Colon (tissue), 2 donors: ENCODE data around the gene TMEM45A.
"Not testable (repeated sequence)": the region's sequence is repeated elsewhere in the genome, so short reads cannot be mapped to it uniquely, and the experiment has no call there.

Experiments
- FAIRE-seq: peaks from 2 replicates; lab custom pipeline; 2012; peaks lifted over from hg19 to GRCh38; lab: Jason Lieb, UNC
- donor health status: control.
- donor health status: control.

The TMEM45A gene

DNA sequence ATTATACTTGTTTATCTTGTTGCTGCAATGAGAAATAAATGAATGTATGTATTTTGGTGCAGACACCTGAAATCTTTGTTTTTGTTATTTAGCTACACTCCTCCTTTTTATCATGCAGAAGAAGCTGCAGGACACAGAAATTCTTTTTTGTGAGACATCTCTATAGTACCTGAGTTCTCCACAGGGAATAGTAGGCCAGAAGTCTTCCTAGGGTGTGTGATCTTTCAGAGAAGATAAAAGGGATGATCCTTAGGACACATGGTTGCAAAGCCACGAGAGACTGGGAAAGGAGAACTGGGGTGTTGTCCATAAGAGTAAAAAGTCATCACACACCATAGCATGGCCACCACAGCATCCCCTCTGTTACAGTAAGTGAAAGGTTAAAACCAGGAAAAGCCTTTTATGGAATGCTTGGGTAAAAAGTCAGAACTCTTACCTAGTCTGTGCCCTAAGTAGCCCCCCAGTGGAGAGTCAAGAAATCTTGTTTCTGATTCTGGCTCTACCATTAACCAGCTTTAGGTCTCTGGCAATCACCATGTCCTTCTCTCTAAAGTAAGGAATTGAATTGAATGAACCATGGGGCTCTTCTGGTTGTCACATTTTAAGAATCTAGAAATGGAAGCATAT, 85.1 kb downstream of the TMEM45A start:
- no peak for FAIRE-seq

- FAIRE-seq, result no peak
Observed at GRCh38 chr3:100578646-100579045, 86.2 kb downstream of the TMEM45A start.

GRCh38 chr3:100580147-100580546, 87.7 kb downstream of the TMEM45A start:
- FAIRE-seq, result no peak

GRCh38 chr3:100581650-100582049, 89.2 kb downstream of the TMEM45A start:
- no peak for FAIRE-seq

DNA sequence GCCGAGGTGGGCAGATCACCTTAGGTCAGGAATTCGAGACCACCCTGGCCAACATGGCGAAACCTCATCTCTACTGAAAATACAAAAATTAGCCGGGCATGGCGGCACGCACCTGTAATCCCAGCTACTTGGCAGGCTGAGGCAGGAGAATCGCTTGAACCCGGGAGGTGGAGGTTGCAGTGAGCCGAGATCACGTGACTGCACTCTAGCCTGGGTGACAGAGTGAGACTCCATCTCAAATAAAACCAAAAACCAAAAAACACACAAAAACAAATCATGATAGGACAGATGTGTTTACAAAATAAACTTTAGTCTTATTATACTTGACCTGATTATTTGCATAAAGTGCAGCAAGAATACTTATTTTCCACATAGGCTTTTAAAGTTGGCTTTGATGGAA, 89.7 kb downstream of the TMEM45A start:
- FAIRE-seq, result not testable (repeated sequence)

DNA sequence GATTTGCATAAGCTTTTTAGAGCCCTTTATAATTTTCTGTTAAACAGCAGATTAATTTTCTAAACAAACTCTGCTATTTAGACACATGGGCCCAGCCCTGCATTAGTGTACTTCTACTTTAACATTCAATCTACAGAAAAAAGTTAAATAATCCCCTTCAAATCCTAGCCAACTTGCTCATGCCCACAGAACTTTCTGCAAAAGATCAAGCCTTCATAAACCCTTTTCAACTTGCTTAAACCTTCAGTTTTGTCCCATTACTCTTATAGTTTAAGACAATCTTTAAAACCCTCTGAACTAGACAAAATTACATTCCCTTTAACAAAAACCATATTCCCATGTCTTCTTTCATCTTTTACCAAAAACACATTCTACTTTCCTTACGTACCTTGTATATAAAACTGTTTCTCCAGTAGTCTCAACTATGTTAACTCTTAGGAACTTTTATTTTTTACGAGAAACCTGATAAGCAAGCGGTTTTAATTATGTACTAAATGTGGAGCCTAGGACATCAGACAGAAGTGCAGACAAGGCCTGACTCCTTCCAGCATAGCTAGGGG, 91.8 kb downstream of the TMEM45A start:
- FAIRE-seq, result no peak

DNA sequence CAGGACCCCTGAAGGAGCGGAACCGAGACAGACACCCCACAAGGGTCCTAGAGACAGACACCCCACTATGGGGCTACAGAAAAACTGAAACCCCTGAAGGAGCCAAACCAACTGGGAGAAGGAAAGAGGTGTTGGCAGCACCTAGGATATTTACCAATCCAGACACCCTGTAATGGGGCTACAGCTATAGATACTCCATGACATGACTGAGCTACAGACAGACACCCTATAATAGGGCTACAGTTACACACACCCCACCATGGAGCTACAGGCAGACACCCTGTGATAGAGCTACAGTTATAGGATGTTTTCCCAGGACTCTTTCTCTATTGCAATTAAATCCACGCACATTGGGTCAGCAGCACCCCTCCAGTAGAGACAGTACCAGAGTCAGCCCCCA, 94.4 kb downstream of the TMEM45A start:
- no peak for FAIRE-seq

DNA sequence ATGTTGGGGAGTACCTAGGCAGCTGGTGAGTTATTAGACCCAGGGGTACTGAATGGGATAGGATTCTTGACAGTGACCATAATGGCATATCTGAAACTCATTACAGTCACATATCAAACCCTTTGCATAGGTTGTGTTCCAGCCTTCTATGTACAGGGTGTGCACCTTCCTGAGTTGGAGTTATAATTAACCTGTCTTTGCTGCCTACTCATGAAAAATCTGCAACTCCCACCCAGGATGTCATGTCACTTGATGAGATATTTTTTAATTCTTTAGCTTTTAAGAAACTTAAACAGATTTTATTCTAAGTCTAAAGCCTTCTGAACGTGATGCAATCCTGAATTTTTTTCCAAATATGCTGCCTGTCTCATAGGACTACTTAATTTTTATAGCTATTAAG, 95.8 kb downstream of the TMEM45A start:
- FAIRE-seq, result no peak

DNA sequence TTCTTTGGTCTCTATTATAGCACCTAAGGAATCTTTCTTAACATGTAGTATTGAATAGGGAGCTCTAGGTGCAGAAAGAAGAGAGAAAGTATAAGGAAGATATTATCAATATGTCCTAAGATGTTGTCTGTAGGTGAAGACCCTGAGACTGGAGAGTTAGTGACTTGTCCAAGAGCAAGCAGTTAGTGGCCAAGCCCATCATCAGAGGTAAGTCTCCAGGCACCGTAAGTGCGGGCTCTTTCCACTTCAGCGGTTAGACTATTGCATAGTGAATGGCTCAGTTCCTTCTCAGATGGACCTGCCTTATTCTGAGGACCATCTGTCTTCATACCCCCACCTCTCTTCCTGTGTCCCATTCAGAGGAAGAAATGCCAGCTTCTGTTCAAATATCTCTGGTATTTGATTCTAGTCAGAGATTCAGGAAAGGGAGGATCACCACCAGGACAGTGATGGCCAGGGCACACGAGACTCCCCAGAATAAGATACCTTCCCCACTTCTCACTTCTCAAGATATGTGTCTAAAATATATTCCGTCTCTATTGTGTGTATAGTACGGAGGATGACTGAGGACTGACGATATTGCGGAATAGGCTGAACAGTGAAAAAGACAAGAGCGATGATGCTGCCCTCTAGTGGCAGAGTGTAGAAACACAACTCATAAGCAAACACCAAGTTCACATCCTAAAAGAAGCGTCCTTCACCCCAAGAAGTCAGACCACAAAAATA, 97.9 kb downstream of the TMEM45A start:
- FAIRE-seq, result peak; percentile 58

DNA sequence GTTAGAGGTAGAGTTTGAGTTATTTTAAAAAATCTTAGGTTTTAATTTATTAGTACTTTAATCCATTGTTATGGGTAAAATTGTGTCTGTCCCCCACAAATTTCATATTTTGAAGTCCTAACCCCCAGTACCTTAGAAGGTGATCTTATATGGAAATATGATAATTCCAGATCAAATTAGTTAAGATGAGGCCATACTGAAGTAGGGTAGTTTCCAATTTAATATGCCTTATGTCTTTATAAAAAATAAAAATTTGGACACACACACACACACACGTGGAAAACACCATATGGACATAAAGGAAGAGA, 98.4 kb downstream of the TMEM45A start:
- no peak for FAIRE-seq

GRCh38 chr3:100591411-100591810, 99.0 kb downstream of the TMEM45A start:
- peak; percentile 91 for FAIRE-seq

- FAIRE-seq, result no peak
Observed at GRCh38 chr3:100600181-100601042, 108.0 kb downstream of the TMEM45A start.

GRCh38 chr3:100602506-100603444, 110.4 kb downstream of the TMEM45A start:
- no peak for FAIRE-seq

DNA sequence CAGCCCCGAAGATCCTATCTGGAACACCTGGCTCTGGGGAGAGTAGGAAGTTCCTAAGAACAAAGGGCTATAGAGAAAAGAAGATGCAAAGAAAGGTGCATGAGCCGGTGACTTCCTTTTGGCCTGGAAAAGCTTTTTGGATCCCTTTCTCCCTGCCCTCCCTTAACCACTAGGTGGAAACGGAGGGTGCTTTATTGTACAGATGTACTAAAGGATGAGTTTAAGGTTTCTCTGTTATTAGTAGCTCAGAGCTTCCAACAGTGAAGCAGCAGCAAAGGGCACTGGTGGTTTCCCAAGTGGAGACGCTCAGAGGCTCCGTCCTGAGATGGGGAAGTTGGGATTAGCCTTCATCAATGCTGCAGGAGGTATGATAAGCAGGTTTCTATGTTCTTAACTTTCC, 111.0 kb downstream of the TMEM45A start:
- FAIRE-seq, result no peak

- no peak for FAIRE-seq
Observed at GRCh38 chr3:100605358-100605757, 112.9 kb downstream of the TMEM45A start.

DNA sequence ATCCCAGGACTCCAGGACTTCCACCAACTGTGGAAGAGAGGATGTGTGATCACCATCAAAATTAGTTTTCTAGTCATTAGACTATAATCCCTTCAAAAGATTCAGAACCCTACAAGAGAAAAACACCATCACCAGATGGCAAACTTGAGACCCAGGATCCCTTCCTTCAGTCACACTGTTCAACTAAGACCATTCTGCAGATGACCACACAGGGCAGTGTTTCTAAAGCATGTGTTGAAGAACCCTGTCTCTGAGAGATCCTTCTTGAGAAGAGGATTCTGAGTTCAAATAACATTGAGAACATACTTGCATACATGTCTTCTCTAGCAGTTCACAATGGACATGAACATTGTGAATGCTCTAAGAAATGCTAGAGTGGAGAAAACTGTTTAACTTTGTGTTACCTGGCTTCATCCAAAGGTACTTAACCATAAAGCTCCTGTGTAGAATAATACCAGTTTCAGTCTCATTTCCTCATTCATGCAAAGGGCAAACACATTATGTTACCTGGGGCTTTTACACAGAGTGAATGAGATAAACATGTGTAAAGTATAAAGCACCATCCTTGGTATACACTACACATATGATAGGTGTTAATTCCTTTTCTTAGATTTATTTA, 114.6 kb downstream of the TMEM45A start:
- no peak for FAIRE-seq

DNA sequence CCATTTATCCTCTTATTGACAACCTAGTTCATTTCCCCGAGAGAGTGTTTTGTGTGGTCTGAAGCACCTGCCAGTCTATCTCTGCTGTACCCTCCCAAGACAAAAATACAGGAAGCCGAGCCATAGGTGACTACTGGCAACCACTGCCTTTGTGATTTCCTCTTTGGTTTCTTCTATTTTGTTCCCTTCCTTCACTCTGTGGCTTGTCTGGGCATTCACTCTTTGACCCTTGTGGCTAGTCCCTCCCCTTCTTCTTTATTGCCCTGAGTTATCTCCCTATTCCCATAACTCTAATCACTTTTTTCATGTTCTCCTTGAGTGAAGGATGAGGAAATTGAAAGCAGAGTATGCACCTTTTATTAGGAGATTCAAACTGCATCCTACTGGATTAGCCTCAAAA, 116.9 kb downstream of the TMEM45A start, which contains the start of gene ADGRG7:
TSS of gene ADGRG7 (plus strand) at position 297 of the 400 bp plus-strand sequence. CDS start 256 bp downstream, outside the sequence.
- no peak for FAIRE-seq

DNA sequence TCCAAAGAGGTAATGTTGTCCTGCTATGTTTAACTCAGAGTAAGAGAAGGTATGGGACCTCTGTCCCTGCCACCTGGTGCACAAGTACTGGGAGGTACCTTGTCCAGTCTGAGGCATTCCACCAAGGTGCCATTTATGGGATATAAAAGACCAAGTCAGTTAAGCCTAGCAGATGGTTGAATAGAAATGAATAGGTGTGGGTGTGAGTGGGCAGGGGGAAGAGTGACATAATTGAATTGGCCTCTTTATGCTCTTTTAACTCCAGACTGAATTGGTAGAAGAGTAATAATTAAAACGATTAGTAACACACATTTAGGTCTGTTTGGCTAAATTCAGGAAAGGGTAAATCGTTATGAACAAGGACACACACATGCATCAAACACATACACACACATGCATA, 117.5 kb downstream of the TMEM45A start:
- FAIRE-seq, result no peak

GRCh38 chr3:100611221-100611620, 118.8 kb downstream of the TMEM45A start:
- no peak for FAIRE-seq

DNA sequence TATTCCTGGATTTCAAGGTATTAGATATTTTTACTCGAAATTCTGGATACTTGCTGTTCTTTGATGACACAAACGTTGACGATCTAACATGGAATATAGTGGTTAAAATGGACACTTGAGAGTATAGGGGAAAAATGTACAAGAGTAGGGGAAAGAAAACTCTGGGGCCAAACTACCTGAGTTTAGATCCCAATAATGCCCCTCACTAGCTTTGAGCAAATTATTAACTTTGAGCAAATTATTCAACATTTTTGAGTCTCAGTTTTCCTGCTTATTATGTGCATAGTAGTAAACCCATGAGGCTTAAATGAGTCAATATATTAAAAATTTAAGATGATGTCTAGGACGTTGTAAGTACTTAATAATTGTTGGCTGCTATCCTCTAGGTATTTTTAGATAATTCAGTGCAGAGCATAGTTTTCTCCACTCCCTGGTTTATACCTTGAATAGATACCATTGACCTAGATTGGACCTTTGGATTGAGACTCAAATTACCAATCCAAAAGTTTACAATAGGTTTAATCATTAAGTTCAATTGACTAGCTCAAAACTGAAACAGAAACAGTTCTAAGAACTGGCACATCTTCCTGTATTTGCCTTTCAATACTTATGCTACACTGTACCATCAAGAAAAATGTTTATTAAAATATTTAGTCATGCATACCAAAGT, 121.4 kb downstream of the TMEM45A start:
- peak; percentile 14 for FAIRE-seq

- no peak for FAIRE-seq
Observed at GRCh38 chr3:100614941-100615340, 122.5 kb downstream of the TMEM45A start.
